Natural killer cell treated with Interleukin-12 subunit alpha and Interleukin-12 subunit beta and Interleukin-15 and Interleukin-18, amount 100 ng/mL, for 72 hours (primary cell): ENCODE measurements around the gene ITGB5. TPM values are rescaled to one million over a fixed set of nuclear protein-coding genes. Genes with fewer than 3 reads are reported as not detected.
"Not testable (repeated sequence)": the region's sequence is repeated elsewhere in the genome, so short reads cannot be mapped to it uniquely, and the experiment has no call there.

Experiments
- ATAC-seq, 2 donors: fragments of 150-1000 bp; cut with Tn5 transposase in 1 of 2; sonication (Bioruptor Pico), chemical (Tn5 transposase) in 1 of 2; 2 replicates each; pipeline ENCODE4 v1.10.0; 2021
- DNase-seq: peaks from one replicate; pipeline ENCODE4 v3.0.0; 2022; ENCODE audit warnings: low spot score
- H3K27ac Mint-ChIP-seq, 2 donors: 1 replicate in 1 of 2; 2 replicates in 1 of 2; pipeline ENCODE4 v1.8.0; 2022; ENCODE audit warnings: mixed read lengths in 2 of 2, mild to moderate bottlenecking in 1 of 2, moderate library complexity in 1 of 2
- H3K27me3 Mint-ChIP-seq, 2 donors: 1 replicate in 1 of 2; 2 replicates in 1 of 2; pipeline ENCODE4 v1.8.0; 2022; ENCODE audit warnings: mixed read lengths in 2 of 2
- H3K36me3 Mint-ChIP-seq: one replicate; pipeline ENCODE4 v1.8.0; 2022; ENCODE audit warnings: mixed read lengths
- H3K4me1 Mint-ChIP-seq, 2 donors: 1 replicate in 1 of 2; 2 replicates in 1 of 2; pipeline ENCODE4 v1.8.0; 2022; ENCODE audit warnings: low read depth in 2 of 2, mixed read lengths in 2 of 2, mild to moderate bottlenecking in 1 of 2
- H3K4me3 Mint-ChIP-seq: one replicate; pipeline ENCODE4 v1.8.0; 2022; ENCODE audit warnings: mixed read lengths
- H3K9me3 Mint-ChIP-seq: 2 replicates; pipeline ENCODE4 v1.8.0; 2022; ENCODE audit warnings: mixed read lengths
- total RNA-seq, 2 donors: library from RNA; stranded (reverse); gene quantifications; one replicate each; pipeline ENCODE4 v1.2.3, GENCODE V29; 2022

The ITGB5 gene
- total RNA-seq, 2 donors from 2014 or later, result 0.17 TPM; not detected in 1

- H3K4me1 Mint-ChIP-seq, result peaks cover 12 to 21% of the 10 kb centered on the region in 2 donors
- no peak overlapping the region for H3K4me3 Mint-ChIP-seq
- H3K27me3 Mint-ChIP-seq, result peaks cover 20 to 25% of the 10 kb centered on the region in 2 donors
- H3K9me3 Mint-ChIP-seq, result no peaks in the 10 kb centered on the region
- DNase-seq (no peak), ATAC-seq (no peak)
- H3K27ac Mint-ChIP-seq, result no peak overlapping the region
- no peaks in the 10 kb centered on the region for H3K36me3 Mint-ChIP-seq
These were observed 54.1 kb downstream of the ITGB5 start for GRCh38 chr3:124832782-124833709.

- ATAC-seq, result no peak
- H3K36me3 Mint-ChIP-seq, result no peaks in the 10 kb centered on the region
- peaks cover 12 to 21% of the 10 kb centered on the region in 2 donors for H3K4me1 Mint-ChIP-seq
- H3K9me3 Mint-ChIP-seq, result no peaks in the 10 kb centered on the region
- H3K27ac Mint-ChIP-seq, result no peak overlapping the region
- DNase-seq, result no peak
- H3K27me3 Mint-ChIP-seq, result peaks cover 20 to 23% of the 10 kb centered on the region in 2 donors
- H3K4me3 Mint-ChIP-seq, result no peak overlapping the region
These were observed 55.5 kb downstream of the ITGB5 start for GRCh38 chr3:124831628-124832199.

GRCh38 chr3:124829819-124830554 lies 57.2 kb downstream of the ITGB5 start:
- peaks cover 12 to 19% of the 10 kb centered on the region in 2 donors for H3K27me3 Mint-ChIP-seq
- no peak overlapping the region for H3K27ac Mint-ChIP-seq
- H3K9me3 Mint-ChIP-seq, result no peaks in the 10 kb centered on the region
- H3K4me1 Mint-ChIP-seq, result peaks cover 4 to 13% of the 10 kb centered on the region in 2 donors
- no peak for DNase-seq
- H3K36me3 Mint-ChIP-seq, result no peaks in the 10 kb centered on the region
- no peak overlapping the region for H3K4me3 Mint-ChIP-seq
- no peak for ATAC-seq

- Mint-ChIP-seq H3K27ac (no peak overlapping the region), H3K36me3 (no peaks in the 10 kb centered on the region), H3K9me3 (no peaks in the 10 kb centered on the region), H3K27me3 (peaks cover 9 to 18% of the 10 kb centered on the region in 2 donors), H3K4me1 (peaks cover 3 to 8% of the 10 kb centered on the region in 2 donors), H3K4me3 (no peak overlapping the region)
- ATAC-seq (no peak), DNase-seq (no peak)
These were observed 57.9 kb downstream of the ITGB5 start for GRCh38 chr3:124829178-124829818.

- H3K27me3 Mint-ChIP-seq, result peaks cover 0 to 11% of the 10 kb centered on the region in 2 donors
- not testable (repeated sequence) for H3K4me1 Mint-ChIP-seq, H3K36me3 Mint-ChIP-seq, H3K4me3 Mint-ChIP-seq, H3K9me3 Mint-ChIP-seq, DNase-seq, ATAC-seq, H3K27ac Mint-ChIP-seq
These were observed 59.5 kb downstream of the ITGB5 start for GRCh38 chr3:124827476-124828206.

- peaks cover 7 to 11% of the 10 kb centered on the region in 2 donors for H3K27me3 Mint-ChIP-seq
- ATAC-seq, result no peak
- H3K36me3 Mint-ChIP-seq, result no peaks in the 10 kb centered on the region
- H3K4me3 Mint-ChIP-seq, result no peak overlapping the region
- H3K27ac Mint-ChIP-seq, result no peak overlapping the region
- no peaks in the 10 kb centered on the region for H3K9me3 Mint-ChIP-seq
- no peaks in the 10 kb centered on the region for H3K4me1 Mint-ChIP-seq
- DNase-seq, result no peak
These were observed 60.5 kb downstream of the ITGB5 start for GRCh38 chr3:124826703-124827102.

- Mint-ChIP-seq H3K36me3 (no peaks in the 10 kb centered on the region), H3K27me3 (peaks cover 12 to 13% of the 10 kb centered on the region in 2 donors), H3K4me1 (no peaks in the 10 kb centered on the region), H3K4me3 (no peak overlapping the region), H3K9me3 (no peaks in the 10 kb centered on the region), H3K27ac (no peak overlapping the region)
- DNase-seq, result no peak
- ATAC-seq, result no peak
These were observed 62.8 kb downstream of the ITGB5 start for GRCh38 chr3:124824286-124824915.

GRCh38 chr3:124823648-124824047 lies 63.5 kb downstream of the ITGB5 start:
- Mint-ChIP-seq H3K27me3 (peaks cover 15 to 16% of the 10 kb centered on the region in 2 donors), H3K27ac (no peak overlapping the region), H3K9me3 (no peaks in the 10 kb centered on the region), H3K4me3 (no peak overlapping the region), H3K36me3 (no peaks in the 10 kb centered on the region), H3K4me1 (no peaks in the 10 kb centered on the region)
- ATAC-seq (no peak), DNase-seq (no peak)

GRCh38 chr3:124823206-124823605 lies 64.0 kb downstream of the ITGB5 start:
- Mint-ChIP-seq H3K36me3 (no peaks in the 10 kb centered on the region), H3K4me3 (no peak overlapping the region), H3K27me3 (peaks cover 15 to 16% of the 10 kb centered on the region in 2 donors), H3K9me3 (no peaks in the 10 kb centered on the region), H3K4me1 (no peaks in the 10 kb centered on the region), H3K27ac (no peak overlapping the region)
- ATAC-seq, result no peak
- no peak for DNase-seq

GRCh38 chr3:124821356-124821755 lies 65.8 kb downstream of the ITGB5 start:
- H3K36me3 Mint-ChIP-seq, result no peaks in the 10 kb centered on the region
- peaks cover 15 to 16% of the 10 kb centered on the region in 2 donors for H3K27me3 Mint-ChIP-seq
- no peaks in the 10 kb centered on the region for H3K9me3 Mint-ChIP-seq
- ATAC-seq (no peak), DNase-seq (no peak)
- no peak overlapping the region for H3K4me3 Mint-ChIP-seq
- no peaks in the 10 kb centered on the region for H3K4me1 Mint-ChIP-seq
- H3K27ac Mint-ChIP-seq, result no peak overlapping the region

- H3K4me1 Mint-ChIP-seq, result peaks cover 0 to 3% of the 10 kb centered on the region in 2 donors
- ATAC-seq, result no peak
- H3K27ac Mint-ChIP-seq, result no peak overlapping the region
- DNase-seq, result no peak
- H3K4me3 Mint-ChIP-seq, result no peak overlapping the region
- H3K36me3 Mint-ChIP-seq, result no peaks in the 10 kb centered on the region
- H3K9me3 Mint-ChIP-seq, result no peaks in the 10 kb centered on the region
- peaks cover 14 to 16% of the 10 kb centered on the region in 2 donors for H3K27me3 Mint-ChIP-seq
These were observed 68.6 kb downstream of the ITGB5 start for GRCh38 chr3:124818398-124819091.

- ATAC-seq (no peak), DNase-seq (no peak)
- no peak overlapping the region for H3K27ac Mint-ChIP-seq
- H3K4me3 Mint-ChIP-seq, result no peak overlapping the region
- peaks cover 12 to 14% of the 10 kb centered on the region in 2 donors for H3K27me3 Mint-ChIP-seq
- H3K4me1 Mint-ChIP-seq, result peaks cover 6 to 16% of the 10 kb centered on the region in 2 donors
- H3K9me3 Mint-ChIP-seq, result no peaks in the 10 kb centered on the region
- no peaks in the 10 kb centered on the region for H3K36me3 Mint-ChIP-seq
These were observed 70.1 kb downstream of the ITGB5 start for GRCh38 chr3:124817079-124817478.
